SK-N-SH (cell line): Measurements from ENCODE around the gene FRMD4B. TPM values are rescaled to one million over a fixed set of nuclear protein-coding genes. Genes with fewer than 3 reads are reported as not detected.

Source experiments
- CTCF ChIA-PET: fragments of 300-600, 350-600 bp; formaldehyde crosslinking; extraction: SDS; loops from one replicate; lab custom pipeline; 2021; lab: Yijun Ruan, JAX
- POLR2A ChIA-PET: fragments of 350-600 bp; sonication (Branson Sonifier 250); formaldehyde crosslinking; extraction: SDS; loops from one replicate; lab custom pipeline; 2020; ENCODE audit warnings: antibody characterized with exemption, inconsistent platforms; lab: Yijun Ruan, JAX
- DNase-seq: peaks from one replicate; pipeline ENCODE4 v3.0.0; 2012
- H2AFZ ChIP-seq: fragments of 200-600 bp; sonication (generic); 2 replicates; pipeline ENCODE4 v1.8.1; 2016; ENCODE audit warnings: antibody characterized with exemption, mild to moderate bottlenecking, low read depth
- H3F3A ChIP-seq: fragments of 200-600 bp; sonication (generic); replicated peaks from 2 replicates; pipeline ENCODE3; 2016; ENCODE audit warnings: antibody characterized with exemption, mild to moderate bottlenecking; ENCODE audit not compliant: insufficient read depth
- H3K27ac ChIP-seq, 2 experiments: fragments of 200-500 bp in 1 of 2; fragments of 200-600 bp in 1 of 2; sonication (Bioruptor generic) in 1 of 2; sonication (generic), shearing (Covaris generic) in 1 of 2; 2 replicates each; pipeline versions ENCODE4 v1.5.1 to v1.6.1; 2014 to 2016; ENCODE audit warnings: low read depth in 2 of 2, inconsistent platforms in 1 of 2, low read length in 1 of 2, mild to moderate bottlenecking in 1 of 2, mixed read lengths in 1 of 2
- H3K27me3 ChIP-seq: fragments of 200-600 bp; sonication (generic), shearing (Covaris generic); 2 replicates; pipeline ENCODE4 v1.6.1; 2016; ENCODE audit warnings: mixed run types; ENCODE audit not compliant: insufficient read depth
- H3K36me3 ChIP-seq, 2 experiments: fragments of 200-500 bp in 1 of 2; fragments of 200-600 bp in 1 of 2; sonication (Bioruptor generic) in 1 of 2; sonication (generic) in 1 of 2; replicated peaks in 1 of 2; 2 replicates each; pipeline versions ENCODE3 to v1.5.1; 2014 to 2016; ENCODE audit warnings: low read length in 1 of 2, mild to moderate bottlenecking in 1 of 2; ENCODE audit not compliant: insufficient read depth in 2 of 2, control insufficient read depth in 1 of 2
- H3K4me1 ChIP-seq, 2 experiments: fragments of 200-500 bp in 1 of 2; fragments of 200-600 bp in 1 of 2; sonication (Bioruptor generic) in 1 of 2; sonication (generic), shearing (Covaris generic) in 1 of 2; 2 replicates each; pipeline versions ENCODE4 v1.5.1 to v1.6.1; 2014 to 2016; ENCODE audit warnings: low read depth in 1 of 2, low read length in 1 of 2, mixed run types in 1 of 2; ENCODE audit not compliant: insufficient read depth in 2 of 2, control insufficient read depth in 1 of 2
- H3K4me2 ChIP-seq: fragments of 200-600 bp; sonication (generic), shearing (Covaris generic); 2 replicates; pipeline ENCODE4 v1.6.1; 2017; ENCODE audit warnings: mixed run types
- H3K4me3 ChIP-seq, 2 experiments: fragments of 200-500 bp in 1 of 2; fragments of 200-600 bp in 1 of 2; sonication (Bioruptor generic) in 1 of 2; sonication (generic), shearing (Covaris generic) in 1 of 2; 2 replicates each; pipeline versions ENCODE4 v1.5.1 to v1.8.1; 2014 to 2016; ENCODE audit warnings: low read depth in 2 of 2, inconsistent platforms in 1 of 2, low read length in 1 of 2, mild to moderate bottlenecking in 1 of 2, mixed read lengths in 1 of 2, moderate library complexity in 1 of 2
- H3K79me2 ChIP-seq: fragments of 200-600 bp; sonication (generic); 2 replicates; pipeline ENCODE4 v1.8.1; 2017; ENCODE audit warnings: mild to moderate bottlenecking; ENCODE audit not compliant: insufficient read depth
- H3K9ac ChIP-seq: fragments of 200-600 bp; sonication (generic); 2 replicates; pipeline ENCODE4 v1.6.1; 2017; ENCODE audit warnings: mixed run types
- H3K9me2 ChIP-seq: fragments of 200-600 bp; sonication (generic); 2 replicates; pipeline ENCODE4 v1.6.1; 2017; ENCODE audit warnings: mixed run types
- H3K9me3 ChIP-seq: fragments of 200-600 bp; sonication (generic); 2 replicates; pipeline ENCODE4 v1.6.1; 2017; ENCODE audit warnings: mixed run types, mild to moderate bottlenecking, moderate library complexity
- H4K20me1 ChIP-seq: fragments of 200-600 bp; sonication (generic); 2 replicates; pipeline ENCODE4 v1.6.1; 2017; ENCODE audit warnings: mild to moderate bottlenecking, mixed run types; ENCODE audit not compliant: insufficient read depth
- CHD2 ChIP-seq: fragments of 150-350 bp; IDR thresholded peaks from 2 replicates; pipeline ENCODE4 v1.6.1; 2018; ENCODE audit warnings: low read length; ENCODE audit not compliant: partially characterized antibody
- CTCF ChIP-seq: fragments of 200-600 bp; sonication (generic); IDR thresholded peaks from 2 replicates; pipeline ENCODE4 v1.6.1; 2017; ENCODE audit warnings: antibody characterized with exemption, mild to moderate bottlenecking, moderate library complexity
- EP300 ChIP-seq, 2 experiments: IDR thresholded peaks; 2 replicates each; pipeline versions ENCODE4 v1.4.0 to v1.6.1; 2012; ENCODE audit warnings: borderline replicate concordance in 1 of 2, low read depth in 1 of 2, low read length in 1 of 2
- FOSL2 ChIP-seq: IDR thresholded peaks from 2 replicates; pipeline ENCODE4 v1.4.0; 2012; ENCODE audit warnings: low read depth, mild to moderate bottlenecking, moderate library complexity, borderline replicate concordance
- FOXJ3 ChIP-seq: sonication (generic); formaldehyde crosslinking; IDR thresholded peaks from 2 replicates; pipeline ENCODE4 v1.5.1; 2020; ENCODE audit warnings: mild to moderate bottlenecking, missing genetic modification reagents
- FOXM1 ChIP-seq: IDR thresholded peaks from 2 replicates; pipeline ENCODE4 v1.4.0; 2012; ENCODE audit warnings: low read depth, mild to moderate bottlenecking
- JUND ChIP-seq: IDR thresholded peaks from 2 replicates; pipeline ENCODE4 v1.4.0; 2012
- MEF2A ChIP-seq: IDR thresholded peaks from 2 replicates; pipeline ENCODE4 v1.4.0; 2012; ENCODE audit warnings: low read depth, borderline replicate concordance
- NFIC ChIP-seq: IDR thresholded peaks from 2 replicates; pipeline ENCODE4 v1.4.0; 2012; ENCODE audit warnings: borderline replicate concordance
- REST ChIP-seq: IDR thresholded peaks from 2 replicates; pipeline ENCODE4 v1.6.1; 2012; ENCODE audit warnings: mild to moderate bottlenecking, low read depth, low read length, moderate library complexity
- RXRA ChIP-seq: IDR thresholded peaks from 2 replicates; pipeline ENCODE4 v1.4.0; 2012; ENCODE audit warnings: low read depth, mild to moderate bottlenecking, borderline replicate concordance
- SMC3 ChIP-seq: IDR thresholded peaks from 2 replicates; pipeline ENCODE4 v1.6.1; 2012; ENCODE audit warnings: low read depth, low read length, improper control_type of control experiment
- TCF12 ChIP-seq: IDR thresholded peaks from 2 replicates; pipeline ENCODE4 v1.4.0; 2012
- WGBS: methylation state at CpG from one replicate; pipeline ENCODE4 v1.1.6; 2017; ENCODE audit warnings: low lambda C conversion rate; 5-methylcytosine and 5-hydroxymethylcytosine counted together
- polyA plus RNA-seq, 3 experiments: library from polyadenylated mRNA; depleted of rRNA; stranded (reverse); fragments of >200 nt; gene quantifications; 2 replicates each; pipeline ENCODE4 v1.2.3, GENCODE V29; 2012
- TF ChIP-seq, protein P1 (sequence below): IDR thresholded peaks from 2 replicates; pipeline ENCODE4 v1.4.0; 2012; ENCODE audit warnings: low read depth, borderline replicate concordance
- TF ChIP-seq, protein P2 (sequence below): fragments of 150-350 bp; IDR thresholded peaks from 2 replicates; pipeline ENCODE4 v1.6.1; 2017; ENCODE audit warnings: antibody characterized with exemption, low read length, low read depth, borderline replicate concordance
- TF ChIP-seq, protein P3 (sequence below): IDR thresholded peaks from 2 replicates; pipeline ENCODE4; 2012

The FRMD4B gene
- polyA plus RNA-seq, 1 of the 3 experiments (the other 2 are of a cell fraction) = 0.53 TPM

DNA sequence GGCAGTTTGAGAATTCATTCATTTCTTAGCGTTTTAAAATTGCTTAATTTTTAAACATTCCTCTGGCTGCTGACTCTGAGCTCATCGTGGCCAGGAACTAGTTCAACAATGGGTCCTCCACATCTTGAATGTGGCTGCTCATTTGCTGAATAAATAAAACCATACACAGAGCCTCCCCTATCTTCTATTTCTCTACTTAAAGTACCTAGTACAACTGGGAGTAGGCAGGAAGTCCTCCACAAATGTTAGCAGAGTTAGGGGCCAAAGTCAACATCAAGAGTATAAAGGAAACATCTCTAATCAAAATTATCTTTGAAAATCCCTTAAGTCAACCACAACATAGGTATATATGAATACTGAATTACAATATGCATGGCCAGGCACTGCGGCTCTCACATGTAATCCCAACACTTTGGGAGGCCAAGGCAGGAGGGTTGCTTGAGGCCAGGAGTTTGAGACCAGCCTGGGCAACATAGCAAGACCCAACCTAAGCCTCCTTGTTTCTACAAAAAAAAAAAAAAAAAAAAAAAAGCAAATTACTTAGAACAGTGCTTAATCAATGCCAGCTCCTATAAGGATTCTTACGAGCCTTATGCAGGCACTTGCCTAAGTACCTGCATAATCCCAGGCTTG lies 206.0 kb downstream of the FRMD4B start:
- Histone ChIP-seq H3K4me3 (no peak overlapping the region), H3F3A (peaks cover 31% of the 10 kb centered on the region), H3K79me2 (no peaks in the 10 kb centered on the region), H4K20me1 (no peaks in the 10 kb centered on the region), H3K27me3 (no peaks in the 10 kb centered on the region), H3K27ac (no peak overlapping the region), H2AFZ (no peak overlapping the region), H3K9ac (no peak overlapping the region), H3K36me3 (peaks cover 0 to 11% of the 10 kb centered on the region in 2 experiments), H3K9me2 (no peaks in the 10 kb centered on the region), H3K9me3 (no peaks in the 10 kb centered on the region), H3K4me2 (no peak overlapping the region), H3K4me1 (peaks cover 0 to 17% of the 10 kb centered on the region in 2 experiments; a peak in 1 of 4 replicates)
- 85% methylated on average over 4 of the region's 4 CpGs for WGBS
- ChIA-PET POLR2A (no interaction called here), CTCF (interaction anchor here (2.1 kb wide), 1 partner anchor 18 kb away, joined by 11 read pairs; no protein-coding TSS in a partner anchor)
- DNase-seq = no peak
- no peak for TF ChIP-seq SMC3
- no peak for TF ChIP-seq CHD2
- no peak for TF ChIP-seq REST
- TF ChIP-seq RXRA = no peak

DNA sequence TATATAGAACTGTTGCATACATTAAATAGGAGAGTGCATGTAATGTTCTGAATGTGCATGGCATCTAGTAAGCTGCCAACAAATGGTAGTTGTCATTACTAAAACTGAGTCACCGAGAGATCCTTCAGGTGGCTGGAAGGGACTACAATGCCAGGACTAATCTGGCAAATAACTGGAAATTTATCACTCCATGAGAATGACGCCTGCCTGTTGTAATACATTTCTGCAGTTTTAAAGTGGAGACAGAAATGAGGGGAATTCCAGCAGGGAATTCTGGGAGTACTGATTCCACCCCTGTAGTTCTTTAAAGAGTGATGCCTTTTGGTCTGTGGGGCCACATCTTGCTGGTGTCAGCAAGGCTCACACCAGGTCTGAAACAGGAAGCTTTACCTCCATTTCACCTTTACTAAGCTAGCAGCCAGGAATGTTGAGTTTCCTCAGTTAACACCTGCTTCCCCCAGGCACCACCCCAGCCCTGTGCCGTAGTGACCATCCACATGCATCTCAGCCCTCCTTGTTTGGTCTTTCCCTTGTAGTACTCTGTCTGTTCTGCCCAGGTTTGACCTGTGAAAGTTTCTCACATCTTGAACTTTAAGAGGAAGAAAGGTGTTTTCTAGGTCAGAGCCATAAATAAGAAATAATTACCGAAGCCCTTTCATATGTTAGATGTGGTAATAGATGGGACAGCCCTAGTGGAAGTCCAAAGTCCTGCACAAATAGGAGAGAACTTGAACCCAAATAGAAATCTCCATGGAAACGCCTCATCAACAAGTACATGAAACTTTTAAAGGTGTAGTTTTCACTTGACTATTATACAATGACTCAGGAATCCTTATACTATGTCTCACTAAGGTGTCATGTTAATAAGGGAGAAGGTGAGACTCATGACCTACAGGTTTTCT lies 206.8 kb downstream of the FRMD4B start:
- ChIA-PET POLR2A (no interaction called here), CTCF (interaction anchor here (0.9 to 2.1 kb wide), 2 partner anchors 11 to 18 kb away, joined by 3 to 11 read pairs; no protein-coding TSS in a partner anchor)
- DNase-seq = no peak
- TF ChIP-seq NFIC (peak; percentile 35; the same call in 1 of the 2 replicates), SMC3 (no peak), JUND (peak; percentile 23), EP300 (IDR thresholded peaks at IDR 0.05; ENCODE audit: borderline replicate concordance in 1 of 2, low read depth in 1 of 2, low read length in 1 of 2) (no peak), FOXM1 (no peak), FOXJ3 (CRISPR knock-in tag) (no peak), CTCF (0 out of 2 replicates have a peak, but pooled peaks have one; percentile 8), TCF12 (peak; percentile 58), FOSL2 (0 out of 2 replicates have a peak, but pooled peaks have one; percentile 19), MEF2A (no peak)
- TF ChIP-seq, protein P1, sequence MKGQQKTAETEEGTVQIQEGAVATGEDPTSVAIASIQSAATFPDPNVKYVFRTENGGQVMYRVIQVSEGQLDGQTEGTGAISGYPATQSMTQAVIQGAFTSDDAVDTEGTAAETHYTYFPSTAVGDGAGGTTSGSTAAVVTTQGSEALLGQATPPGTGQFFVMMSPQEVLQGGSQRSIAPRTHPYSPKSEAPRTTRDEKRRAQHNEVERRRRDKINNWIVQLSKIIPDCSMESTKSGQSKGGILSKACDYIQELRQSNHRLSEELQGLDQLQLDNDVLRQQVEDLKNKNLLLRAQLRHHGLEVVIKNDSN = no peak
- TF ChIP-seq, protein P2, sequence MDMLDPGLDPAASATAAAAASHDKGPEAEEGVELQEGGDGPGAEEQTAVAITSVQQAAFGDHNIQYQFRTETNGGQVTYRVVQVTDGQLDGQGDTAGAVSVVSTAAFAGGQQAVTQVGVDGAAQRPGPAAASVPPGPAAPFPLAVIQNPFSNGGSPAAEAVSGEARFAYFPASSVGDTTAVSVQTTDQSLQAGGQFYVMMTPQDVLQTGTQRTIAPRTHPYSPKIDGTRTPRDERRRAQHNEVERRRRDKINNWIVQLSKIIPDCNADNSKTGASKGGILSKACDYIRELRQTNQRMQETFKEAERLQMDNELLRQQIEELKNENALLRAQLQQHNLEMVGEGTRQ = no peak
- TF ChIP-seq, protein P3, sequence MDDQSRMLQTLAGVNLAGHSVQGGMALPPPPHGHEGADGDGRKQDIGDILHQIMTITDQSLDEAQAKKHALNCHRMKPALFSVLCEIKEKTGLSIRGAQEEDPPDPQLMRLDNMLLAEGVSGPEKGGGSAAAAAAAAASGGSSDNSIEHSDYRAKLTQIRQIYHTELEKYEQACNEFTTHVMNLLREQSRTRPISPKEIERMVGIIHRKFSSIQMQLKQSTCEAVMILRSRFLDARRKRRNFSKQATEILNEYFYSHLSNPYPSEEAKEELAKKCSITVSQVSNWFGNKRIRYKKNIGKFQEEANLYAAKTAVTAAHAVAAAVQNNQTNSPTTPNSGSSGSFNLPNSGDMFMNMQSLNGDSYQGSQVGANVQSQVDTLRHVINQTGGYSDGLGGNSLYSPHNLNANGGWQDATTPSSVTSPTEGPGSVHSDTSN = peak; percentile 74
- H4K20me1 ChIP-seq = no peaks in the 10 kb centered on the region
- no peaks in the 10 kb centered on the region for H3K79me2 ChIP-seq
- H3K4me1 ChIP-seq = peaks cover 0 to 17% of the 10 kb centered on the region in 2 experiments; a peak in 1 of 4 replicates
- H3K9ac ChIP-seq = no peak overlapping the region
- H3K9me3 ChIP-seq = no peaks in the 10 kb centered on the region
- H3K36me3 ChIP-seq = peaks cover 0 to 6% of the 10 kb centered on the region in 2 experiments
- H3K4me3 ChIP-seq = no peak overlapping the region
- no peak overlapping the region for H3K27ac ChIP-seq
- 57% methylated on average over 5 of the region's 5 CpGs for WGBS
- H2AFZ ChIP-seq = no peak overlapping the region
- H3K27me3 ChIP-seq = no peaks in the 10 kb centered on the region
- H3K9me2 ChIP-seq = no peaks in the 10 kb centered on the region
- H3K4me2 ChIP-seq = no peak overlapping the region
- H3F3A ChIP-seq = peaks cover 26% of the 10 kb centered on the region
